ENCODE results near the gene UNC5B.

DNA sequence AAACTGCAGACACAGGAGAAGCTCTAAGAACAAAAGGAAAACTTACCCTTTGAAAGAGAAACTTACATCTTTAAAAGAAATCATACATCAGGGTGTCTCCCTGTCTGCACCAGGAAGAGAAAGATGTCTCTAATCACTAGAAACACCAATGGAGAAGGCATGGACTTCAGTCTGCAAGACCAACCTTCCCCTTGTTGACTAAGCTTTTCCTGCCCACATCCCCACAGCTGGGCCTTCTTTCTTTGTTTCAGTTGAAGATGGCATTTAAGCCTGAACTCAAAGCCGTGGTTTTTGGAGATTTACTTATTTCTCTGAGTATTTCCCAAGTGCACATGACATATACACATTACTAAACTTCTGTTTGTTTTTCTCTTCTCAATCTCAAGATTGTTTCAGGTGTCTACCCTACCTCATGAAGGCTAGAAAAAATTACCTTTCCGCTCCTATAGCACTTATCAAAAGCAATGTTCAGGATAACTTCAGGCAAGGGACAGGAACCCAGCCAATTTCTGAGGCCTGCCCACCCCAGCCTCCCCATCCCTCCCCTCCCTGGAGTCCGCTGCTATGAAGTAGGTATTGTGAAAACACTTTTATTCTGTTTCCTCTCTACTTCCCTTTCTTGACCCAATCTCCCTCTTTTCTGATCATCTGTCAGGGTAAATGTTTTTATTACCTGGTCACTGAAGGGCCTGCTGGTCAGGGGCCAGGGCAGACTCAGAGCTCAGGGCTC is 103.9 kb downstream of the UNC5B start:
- TF ChIP-seq POLR2A (IDR thresholded peaks at IDR 0.05) (no peak), POLR2AphosphoS5 (IDR thresholded peaks at IDR 0.05) (no peak)
- TF ChIP-seq, protein P1, sequence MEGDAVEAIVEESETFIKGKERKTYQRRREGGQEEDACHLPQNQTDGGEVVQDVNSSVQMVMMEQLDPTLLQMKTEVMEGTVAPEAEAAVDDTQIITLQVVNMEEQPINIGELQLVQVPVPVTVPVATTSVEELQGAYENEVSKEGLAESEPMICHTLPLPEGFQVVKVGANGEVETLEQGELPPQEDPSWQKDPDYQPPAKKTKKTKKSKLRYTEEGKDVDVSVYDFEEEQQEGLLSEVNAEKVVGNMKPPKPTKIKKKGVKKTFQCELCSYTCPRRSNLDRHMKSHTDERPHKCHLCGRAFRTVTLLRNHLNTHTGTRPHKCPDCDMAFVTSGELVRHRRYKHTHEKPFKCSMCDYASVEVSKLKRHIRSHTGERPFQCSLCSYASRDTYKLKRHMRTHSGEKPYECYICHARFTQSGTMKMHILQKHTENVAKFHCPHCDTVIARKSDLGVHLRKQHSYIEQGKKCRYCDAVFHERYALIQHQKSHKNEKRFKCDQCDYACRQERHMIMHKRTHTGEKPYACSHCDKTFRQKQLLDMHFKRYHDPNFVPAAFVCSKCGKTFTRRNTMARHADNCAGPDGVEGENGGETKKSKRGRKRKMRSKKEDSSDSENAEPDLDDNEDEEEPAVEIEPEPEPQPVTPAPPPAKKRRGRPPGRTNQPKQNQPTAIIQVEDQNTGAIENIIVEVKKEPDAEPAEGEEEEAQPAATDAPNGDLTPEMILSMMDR (IDR thresholded peaks at IDR 0.05 in 8 of 11, conservative IDR thresholded peaks at IDR 0.05 in 3 of 11) = no peak
